Dendritic cell treated with granulocyte-macrophage colony-stimulating factor and Interleukin-4, amounts not matched to agents 40 ng/mL and 50 ng/mL, for 4 days (primary cell): ENCODE measurements around the gene FOXN3.
A peak's percentile ranks its signal among the peaks of the same experiment; 100 is the strongest.

Experiments used
- H3K27ac Mint-ChIP-seq: one replicate; pipeline ENCODE4 v1.8.0; 2022; ENCODE audit warnings: mild to moderate bottlenecking, mixed read lengths
- H3K27me3 Mint-ChIP-seq: one replicate; pipeline ENCODE4 v1.8.0; 2022; ENCODE audit warnings: mild to moderate bottlenecking, mixed read lengths
- H3K36me3 Mint-ChIP-seq: one replicate; pipeline ENCODE4 v1.8.0; 2022; ENCODE audit warnings: low read depth, mixed read lengths
- H3K4me1 Mint-ChIP-seq: one replicate; pipeline ENCODE4 v1.8.0; 2022; ENCODE audit warnings: low read depth, mixed read lengths
- H3K4me3 Mint-ChIP-seq: one replicate; pipeline ENCODE4 v1.8.0; 2022; ENCODE audit warnings: mild to moderate bottlenecking, moderate library complexity, mixed read lengths
- H3K9me3 Mint-ChIP-seq: one replicate; pipeline ENCODE4 v1.8.0; 2022; ENCODE audit warnings: mixed read lengths
- intact Hi-C: fragments of 100-400 bp; cut with micrococcal nuclease; formaldehyde crosslinking; loops from one replicate; pipeline ENCODE4 v1.15.0; 2022

Gene FOXN3

GRCh38 chr14:89243741-89244140 lies 173.3 kb downstream of the FOXN3 start:
- intact Hi-C loops, result no loop called here
- no peak overlapping the region for H3K27ac Mint-ChIP-seq
- H3K4me3 Mint-ChIP-seq, result no peak overlapping the region

GRCh38 chr14:89243286-89243685 lies 173.7 kb downstream of the FOXN3 start:
- Mint-ChIP-seq H3K4me1 (peaks cover 32% of the 10 kb centered on the region), H3K36me3 (peaks cover 38% of the 10 kb centered on the region), H3K9me3 (no peaks in the 10 kb centered on the region), H3K4me3 (no peak overlapping the region), H3K27me3 (no peaks in the 10 kb centered on the region), H3K27ac (no peak overlapping the region)
- intact Hi-C loops, result no loop called here

More at GRCh38 chr14:89243741-89244140, 173.3 kb downstream of the FOXN3 start:
- Mint-ChIP-seq H3K27me3 (no peaks in the 10 kb centered on the region), H3K4me1 (peaks cover 33% of the 10 kb centered on the region), H3K36me3 (peaks cover 38% of the 10 kb centered on the region), H3K9me3 (no peaks in the 10 kb centered on the region)

GRCh38 chr14:89242652-89243279 lies 174.3 kb downstream of the FOXN3 start:
- Mint-ChIP-seq H3K36me3 (peaks cover 38% of the 10 kb centered on the region), H3K27ac (no peak overlapping the region), H3K4me1 (peaks cover 31% of the 10 kb centered on the region), H3K27me3 (no peaks in the 10 kb centered on the region), H3K4me3 (no peak overlapping the region), H3K9me3 (no peaks in the 10 kb centered on the region)
- intact Hi-C loops, result no loop called here

GRCh38 chr14:89241934-89242651 lies 174.9 kb downstream of the FOXN3 start:
- Mint-ChIP-seq H3K27me3 (no peaks in the 10 kb centered on the region), H3K9me3 (no peaks in the 10 kb centered on the region), H3K36me3 (peaks cover 37% of the 10 kb centered on the region), H3K27ac (peak overlapping the region; percentile 6), H3K4me3 (no peak overlapping the region), H3K4me1 (peaks cover 29% of the 10 kb centered on the region)
- intact Hi-C loops, result no loop called here

GRCh38 chr14:89241257-89241656 lies 175.8 kb downstream of the FOXN3 start:
- peaks cover 29% of the 10 kb centered on the region for H3K4me1 Mint-ChIP-seq
- no peaks in the 10 kb centered on the region for H3K27me3 Mint-ChIP-seq
- H3K27ac Mint-ChIP-seq, result no peak overlapping the region
- H3K4me3 Mint-ChIP-seq, result no peak overlapping the region
- H3K36me3 Mint-ChIP-seq, result peaks cover 32% of the 10 kb centered on the region
- no peaks in the 10 kb centered on the region for H3K9me3 Mint-ChIP-seq
- intact Hi-C loops, result no loop called here

GRCh38 chr14:89240414-89240813 lies 176.6 kb downstream of the FOXN3 start:
- Mint-ChIP-seq H3K9me3 (no peaks in the 10 kb centered on the region), H3K36me3 (peaks cover 35% of the 10 kb centered on the region), H3K27me3 (no peaks in the 10 kb centered on the region), H3K4me3 (no peak overlapping the region), H3K27ac (no peak overlapping the region), H3K4me1 (peaks cover 29% of the 10 kb centered on the region)
- intact Hi-C loops, result no loop called here

GRCh38 chr14:89239023-89239422 lies 178.0 kb downstream of the FOXN3 start:
- no peaks in the 10 kb centered on the region for H3K27me3 Mint-ChIP-seq
- H3K4me3 Mint-ChIP-seq, result no peak overlapping the region
- peaks cover 40% of the 10 kb centered on the region for H3K4me1 Mint-ChIP-seq

GRCh38 chr14:89237921-89238529 lies 179.0 kb downstream of the FOXN3 start:
- Mint-ChIP-seq H3K4me3 (no peak overlapping the region), H3K4me1 (peaks cover 50% of the 10 kb centered on the region), H3K27me3 (no peaks in the 10 kb centered on the region), H3K9me3 (no peaks in the 10 kb centered on the region), H3K27ac (no peak overlapping the region), H3K36me3 (peaks cover 38% of the 10 kb centered on the region)
- intact Hi-C loops, result no loop called here

More at GRCh38 chr14:89239023-89239422, 178.0 kb downstream of the FOXN3 start:
- Mint-ChIP-seq H3K9me3 (no peaks in the 10 kb centered on the region), H3K36me3 (peaks cover 38% of the 10 kb centered on the region), H3K27ac (no peak overlapping the region)
- intact Hi-C loops, result no loop called here

GRCh38 chr14:89236851-89237250 lies 180.2 kb downstream of the FOXN3 start:
- H3K9me3 Mint-ChIP-seq, result no peaks in the 10 kb centered on the region
- H3K36me3 Mint-ChIP-seq, result peaks cover 38% of the 10 kb centered on the region
- peaks cover 50% of the 10 kb centered on the region for H3K4me1 Mint-ChIP-seq
- intact Hi-C loops, result no loop called here
- no peaks in the 10 kb centered on the region for H3K27me3 Mint-ChIP-seq
- H3K4me3 Mint-ChIP-seq, result no peak overlapping the region
- no peak overlapping the region for H3K27ac Mint-ChIP-seq

GRCh38 chr14:89233184-89233583 lies 183.8 kb downstream of the FOXN3 start:
- Mint-ChIP-seq H3K4me3 (no peak overlapping the region), H3K36me3 (peaks cover 29% of the 10 kb centered on the region), H3K4me1 (peaks cover 51% of the 10 kb centered on the region), H3K27me3 (no peaks in the 10 kb centered on the region), H3K27ac (peak overlapping the region; percentile 26), H3K9me3 (no peaks in the 10 kb centered on the region)
- intact Hi-C loops, result no loop called here

- Mint-ChIP-seq H3K36me3 (peaks cover 31% of the 10 kb centered on the region), H3K4me3 (no peak overlapping the region), H3K4me1 (peaks cover 45% of the 10 kb centered on the region), H3K9me3 (no peaks in the 10 kb centered on the region), H3K27ac (no peak overlapping the region), H3K27me3 (no peaks in the 10 kb centered on the region)
- intact Hi-C loops, result no loop called here
Measured at GRCh38 chr14:89232265-89233070, 184.6 kb downstream of the FOXN3 start.

- peaks cover 45% of the 10 kb centered on the region for H3K4me1 Mint-ChIP-seq
- H3K27ac Mint-ChIP-seq, result no peak overlapping the region
- H3K27me3 Mint-ChIP-seq, result no peaks in the 10 kb centered on the region
- intact Hi-C loops, result no loop called here
- peaks cover 39% of the 10 kb centered on the region for H3K36me3 Mint-ChIP-seq
- H3K9me3 Mint-ChIP-seq, result no peaks in the 10 kb centered on the region
- H3K4me3 Mint-ChIP-seq, result no peak overlapping the region
Measured at GRCh38 chr14:89231426-89232113, 185.5 kb downstream of the FOXN3 start.

- H3K36me3 Mint-ChIP-seq, result peaks cover 24% of the 10 kb centered on the region
- no peaks in the 10 kb centered on the region for H3K9me3 Mint-ChIP-seq
- H3K4me3 Mint-ChIP-seq, result no peak overlapping the region
- no peak overlapping the region for H3K27ac Mint-ChIP-seq
- intact Hi-C loops, result no loop called here
- no peaks in the 10 kb centered on the region for H3K27me3 Mint-ChIP-seq
- peaks cover 35% of the 10 kb centered on the region for H3K4me1 Mint-ChIP-seq
Measured at GRCh38 chr14:89228921-89229639, 188.0 kb downstream of the FOXN3 start.
